ENCODE data around the gene PLPP3. TPM values are rescaled to one million over a fixed set of nuclear protein-coding genes. Genes with fewer than 3 reads are reported as not detected.

Gene PLPP3
- total RNA-seq, 1 experiment from 2014 or later: 0.39 TPM

DNA sequence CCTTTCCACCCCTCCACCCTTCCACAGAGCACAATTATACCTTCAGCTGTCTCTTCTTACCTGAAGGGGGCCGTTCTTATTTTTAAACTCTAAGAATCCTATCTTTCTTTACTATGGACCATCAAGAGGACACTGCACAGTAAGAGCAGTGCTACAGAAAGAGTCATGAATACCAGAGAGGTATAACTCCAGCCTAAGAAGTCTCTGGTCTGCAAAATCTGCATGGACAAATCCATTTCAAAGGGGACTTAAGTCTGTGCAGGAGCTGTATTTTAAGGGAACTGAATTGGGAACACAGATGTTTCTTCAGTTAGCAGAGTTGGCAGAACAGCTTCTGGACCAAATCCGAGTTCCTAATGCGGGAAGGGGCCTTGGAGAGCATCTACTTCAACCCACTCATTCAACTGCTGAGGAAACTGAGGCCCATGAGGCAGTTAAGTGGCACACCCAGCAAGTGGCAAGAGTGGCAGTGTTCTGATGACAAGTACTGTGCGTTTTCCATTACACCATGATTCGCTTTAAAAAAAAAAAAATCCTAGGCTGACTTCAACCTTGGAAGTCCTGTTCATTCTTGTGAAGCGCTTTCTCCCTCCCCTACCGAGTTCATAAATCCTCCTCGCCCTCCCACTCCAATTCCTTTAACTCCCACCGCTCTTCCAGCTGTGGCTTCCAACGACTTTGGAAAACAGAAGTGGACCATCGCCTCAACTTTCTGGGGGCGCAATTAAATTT, 1.8 kb downstream of the PLPP3 start:
- TF ChIP-seq CTCF (conservative IDR thresholded peaks at IDR 0.05; ENCODE audit: low read depth, low read length) (peak; percentile 3; the same call in 1 of the 2 replicates), EZH2 (IDR thresholded peaks at IDR 0.05; ENCODE audit: borderline replicate concordance, low read depth, low read length, poor library complexity, severe bottlenecking) (no peak)
- POLR2A ChIA-PET (ENCODE audit: low non-redundant PET): no interaction called here
- no peak for DNase-seq (ENCODE audit: low spot score)
- Histone ChIP-seq H3K27ac (ENCODE audit: low read depth, low read length, poor library complexity, severe bottlenecking) (no peak overlapping the region), H3K9me3 (ENCODE audit: low read depth, low read length, poor library complexity, severe bottlenecking) (no peaks in the 10 kb centered on the region), H3K36me3 (ENCODE audit: insufficient read depth, low read length, poor library complexity, severe bottlenecking) (no peaks in the 10 kb centered on the region), H3K27me3 (replicated peaks; ENCODE audit: insufficient read depth, low read depth, low read length, poor library complexity) (peaks cover 35% of the 10 kb centered on the region), H3K4me3 (ENCODE audit: low read depth, low read length, poor library complexity, severe bottlenecking) (peak overlapping the region; percentile 57), H3K4me1 (ENCODE audit: insufficient read depth, low read length, poor library complexity, severe bottlenecking) (peaks cover 5% of the 10 kb centered on the region)
- no TSS peak for BruUV-seq (replicated peaks)
- CTCF ChIA-PET: interaction anchor here (0.9 to 1.1 kb wide), 2 partner anchors 128 to 1275 kb away, joined by 3 to 4 read pairs; no protein-coding TSS in a partner anchor
- intact Hi-C loops (cut with micrococcal nuclease; ENCODE audit: unreplicated experiment): loop anchor here (5.0 to 10.0 kb wide), 2 partner anchors 173 to 1200 kb away; no protein-coding TSS in a partner anchor

GRCh38 chr1:56576880-56577405, 2.4 kb downstream of the PLPP3 start:
- POLR2A ChIA-PET (ENCODE audit: low non-redundant PET): interaction anchor here (0.5 kb wide), 1 partner anchor 710 kb away, joined by 3 read pairs; no protein-coding TSS in a partner anchor
- Histone ChIP-seq H3K4me3 (ENCODE audit: low read depth, low read length, poor library complexity, severe bottlenecking) (no peak overlapping the region), H3K4me1 (ENCODE audit: insufficient read depth, low read length, poor library complexity, severe bottlenecking) (peaks cover 5% of the 10 kb centered on the region), H3K9me3 (ENCODE audit: low read depth, low read length, poor library complexity, severe bottlenecking) (no peaks in the 10 kb centered on the region), H3K36me3 (ENCODE audit: insufficient read depth, low read length, poor library complexity, severe bottlenecking) (no peaks in the 10 kb centered on the region), H3K27ac (ENCODE audit: low read depth, low read length, poor library complexity, severe bottlenecking) (no peak overlapping the region), H3K27me3 (replicated peaks; ENCODE audit: insufficient read depth, low read depth, low read length, poor library complexity) (peaks cover 35% of the 10 kb centered on the region)
- TF ChIP-seq CTCF (conservative IDR thresholded peaks at IDR 0.05; ENCODE audit: low read depth, low read length) (peak; percentile 37; the same call in 1 of the 2 replicates), EZH2 (IDR thresholded peaks at IDR 0.05; ENCODE audit: borderline replicate concordance, low read depth, low read length, poor library complexity, severe bottlenecking) (no peak)
- CTCF ChIA-PET: interaction anchor here (0.9 to 1.1 kb wide), 2 partner anchors 129 to 1274 kb away, joined by 3 to 4 read pairs; no protein-coding TSS in a partner anchor
- intact Hi-C loops (cut with micrococcal nuclease; ENCODE audit: unreplicated experiment): loop anchor here (5.0 to 10.0 kb wide), 2 partner anchors 172 to 1200 kb away; no protein-coding TSS in a partner anchor
- BruUV-seq (replicated peaks): no TSS peak
- peak; percentile 64 for DNase-seq (ENCODE audit: low spot score)

- ChIA-PET POLR2A (ENCODE audit: low non-redundant PET) (no interaction called here), CTCF (no interaction called here)
- Histone ChIP-seq H3K4me3 (ENCODE audit: low read depth, low read length, poor library complexity, severe bottlenecking) (no peak overlapping the region), H3K27me3 (replicated peaks; ENCODE audit: insufficient read depth, low read depth, low read length, poor library complexity) (peaks cover 35% of the 10 kb centered on the region), H3K4me1 (ENCODE audit: insufficient read depth, low read length, poor library complexity, severe bottlenecking) (peaks cover 5% of the 10 kb centered on the region), H3K27ac (ENCODE audit: low read depth, low read length, poor library complexity, severe bottlenecking) (no peak overlapping the region), H3K9me3 (ENCODE audit: low read depth, low read length, poor library complexity, severe bottlenecking) (no peaks in the 10 kb centered on the region), H3K36me3 (ENCODE audit: insufficient read depth, low read length, poor library complexity, severe bottlenecking) (no peaks in the 10 kb centered on the region)
- no peak for DNase-seq (ENCODE audit: low spot score)
- intact Hi-C loops (cut with micrococcal nuclease; ENCODE audit: unreplicated experiment): loop anchor here (5.0 to 10.0 kb wide), 2 partner anchors 171 to 1199 kb away; no protein-coding TSS in a partner anchor
- BruUV-seq (replicated peaks): no TSS peak
- no peak for TF ChIP-seq CTCF (conservative IDR thresholded peaks at IDR 0.05; ENCODE audit: low read depth, low read length)
- TF ChIP-seq EZH2 (IDR thresholded peaks at IDR 0.05; ENCODE audit: borderline replicate concordance, low read depth, low read length, poor library complexity, severe bottlenecking): no peak
These were observed 3.5 kb downstream of the PLPP3 start for GRCh38 chr1:56575865-56576264.

All from A673 (cell line).